ENCODE data around the gene POLR3K. TPM values are rescaled to one million over a fixed set of nuclear protein-coding genes. Genes with fewer than 3 reads are reported as not detected.

Gene POLR3K
- polyA plus RNA-seq (2012; ENCODE audit: insufficient read length, low read depth) = 59.3 TPM

DNA sequence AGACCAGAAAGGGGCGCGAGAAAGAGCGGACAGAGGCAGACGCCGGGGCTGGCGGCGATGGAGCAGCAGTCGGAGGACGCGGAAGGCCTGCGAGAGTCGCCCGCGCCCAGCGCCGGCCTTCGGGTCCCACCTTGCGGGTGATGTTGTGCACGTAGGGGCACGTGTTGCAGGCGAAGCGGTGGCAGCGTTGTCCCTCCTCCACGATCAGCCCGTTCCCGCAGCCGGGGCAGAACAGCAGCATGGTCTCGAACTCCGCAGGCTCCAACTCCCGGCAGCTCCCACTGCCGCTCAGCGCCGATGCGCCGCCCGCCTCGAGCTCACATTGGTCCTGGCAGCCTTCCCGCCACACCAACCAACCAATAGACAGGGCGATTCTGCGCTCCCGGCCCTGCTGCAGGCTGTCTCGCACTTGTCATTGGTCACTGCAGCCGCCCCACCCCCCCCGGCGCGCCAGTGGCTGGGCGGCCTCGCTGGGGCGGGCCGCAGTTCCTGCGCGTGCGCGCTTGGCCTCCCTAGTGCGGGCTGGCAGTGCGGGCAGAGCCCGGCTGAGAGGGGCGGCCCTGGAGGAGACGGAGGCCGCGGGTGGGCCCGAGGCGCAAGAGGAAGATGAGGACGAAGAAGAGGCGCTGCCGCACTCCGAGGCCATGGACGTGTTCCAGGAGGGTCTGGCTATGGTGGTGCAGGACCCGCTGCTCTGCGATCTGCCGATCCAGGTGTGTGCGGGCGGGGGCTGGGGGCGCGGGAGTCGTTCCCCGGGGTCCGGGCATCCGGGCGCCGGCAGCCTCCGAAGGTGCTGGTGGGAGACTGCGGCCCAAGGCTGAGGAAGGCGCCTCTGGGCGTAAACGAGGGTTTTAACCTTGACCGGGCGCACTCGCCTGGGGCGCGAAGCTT is at the start of gene POLR3K, which contains the start of gene SNRNP25:
POLR3K (minus strand) TSS at position 263 of the 891 bp plus-strand sequence; CDS start at position 241, 22 bp downstream.
SNRNP25 (plus strand) TSS at position 483 of the 891 bp plus-strand sequence; CDS start at position 672, 189 bp downstream.
- 0 out of 2 replicates have a peak, but pooled peaks have one; percentile 12 for TF ChIP-seq SIN3A (IDR thresholded peaks at IDR 0.05; ENCODE audit: borderline replicate concordance, insufficient read depth, low read length)
- peak; percentile 77; the same call in 1 of the 2 replicates for TF ChIP-seq TAF1 (IDR thresholded peaks at IDR 0.05; ENCODE audit: borderline replicate concordance, insufficient read depth, low read length)
- no peak for TF ChIP-seq FOXP2 (optimal IDR thresholded peaks at IDR 0.05; ENCODE audit: borderline replicate concordance, extremely low read depth, extremely low read length, insufficient read depth)
- TF ChIP-seq POLR2AphosphoS5 (IDR thresholded peaks at IDR 0.05; ENCODE audit: low read depth, low read length) = peak; percentile 94

DNA sequence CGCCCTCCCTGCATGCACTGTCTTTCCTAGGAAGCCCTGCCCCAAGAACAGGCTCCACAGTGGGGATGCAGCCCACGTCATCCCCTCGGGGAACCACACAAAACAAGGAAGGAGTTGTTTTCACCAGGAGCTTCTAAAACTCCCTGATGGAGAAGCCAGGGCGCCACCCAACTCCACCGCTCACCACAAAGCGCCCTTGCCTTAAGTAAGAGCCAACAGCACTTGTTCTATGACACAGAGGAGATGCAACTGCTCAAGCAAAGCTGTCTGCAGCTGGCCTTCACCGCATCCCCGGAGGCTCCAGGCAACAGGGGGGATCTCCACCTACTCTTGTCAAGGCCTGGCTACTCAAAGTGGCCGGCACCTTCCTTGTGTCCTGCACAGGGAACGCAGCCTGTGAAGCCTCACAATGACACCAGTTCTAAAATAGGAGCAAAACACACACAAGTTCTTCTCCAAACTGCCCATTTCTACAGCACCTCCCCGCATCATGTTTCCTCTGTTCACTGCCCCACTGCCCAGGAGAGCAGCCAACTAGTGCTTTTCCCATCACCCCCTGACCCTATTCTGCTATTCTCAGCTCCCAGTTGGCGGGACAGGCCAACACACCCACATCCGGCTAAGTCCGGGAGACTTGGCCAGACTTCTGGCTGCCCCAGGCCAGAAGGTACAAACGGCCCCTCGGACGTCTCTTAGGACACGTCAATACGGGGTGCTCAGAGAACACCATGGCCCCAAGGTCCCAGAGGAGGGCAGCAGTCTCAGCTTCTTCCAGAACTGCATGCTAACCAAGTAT is 48.9 kb upstream of the POLR3K start:
- TF ChIP-seq, protein P1, sequence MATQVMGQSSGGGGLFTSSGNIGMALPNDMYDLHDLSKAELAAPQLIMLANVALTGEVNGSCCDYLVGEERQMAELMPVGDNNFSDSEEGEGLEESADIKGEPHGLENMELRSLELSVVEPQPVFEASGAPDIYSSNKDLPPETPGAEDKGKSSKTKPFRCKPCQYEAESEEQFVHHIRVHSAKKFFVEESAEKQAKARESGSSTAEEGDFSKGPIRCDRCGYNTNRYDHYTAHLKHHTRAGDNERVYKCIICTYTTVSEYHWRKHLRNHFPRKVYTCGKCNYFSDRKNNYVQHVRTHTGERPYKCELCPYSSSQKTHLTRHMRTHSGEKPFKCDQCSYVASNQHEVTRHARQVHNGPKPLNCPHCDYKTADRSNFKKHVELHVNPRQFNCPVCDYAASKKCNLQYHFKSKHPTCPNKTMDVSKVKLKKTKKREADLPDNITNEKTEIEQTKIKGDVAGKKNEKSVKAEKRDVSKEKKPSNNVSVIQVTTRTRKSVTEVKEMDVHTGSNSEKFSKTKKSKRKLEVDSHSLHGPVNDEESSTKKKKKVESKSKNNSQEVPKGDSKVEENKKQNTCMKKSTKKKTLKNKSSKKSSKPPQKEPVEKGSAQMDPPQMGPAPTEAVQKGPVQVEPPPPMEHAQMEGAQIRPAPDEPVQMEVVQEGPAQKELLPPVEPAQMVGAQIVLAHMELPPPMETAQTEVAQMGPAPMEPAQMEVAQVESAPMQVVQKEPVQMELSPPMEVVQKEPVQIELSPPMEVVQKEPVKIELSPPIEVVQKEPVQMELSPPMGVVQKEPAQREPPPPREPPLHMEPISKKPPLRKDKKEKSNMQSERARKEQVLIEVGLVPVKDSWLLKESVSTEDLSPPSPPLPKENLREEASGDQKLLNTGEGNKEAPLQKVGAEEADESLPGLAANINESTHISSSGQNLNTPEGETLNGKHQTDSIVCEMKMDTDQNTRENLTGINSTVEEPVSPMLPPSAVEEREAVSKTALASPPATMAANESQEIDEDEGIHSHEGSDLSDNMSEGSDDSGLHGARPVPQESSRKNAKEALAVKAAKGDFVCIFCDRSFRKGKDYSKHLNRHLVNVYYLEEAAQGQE (IDR thresholded peaks at IDR 0.05; ENCODE audit: insufficient read depth in 1 of 2, low read depth in 2 of 2, low read length in 2 of 2) = no peak
- TF ChIP-seq FOXP2 (optimal IDR thresholded peaks at IDR 0.05; ENCODE audit: borderline replicate concordance, extremely low read depth, extremely low read length, insufficient read depth) (no peak), POLR2AphosphoS5 (IDR thresholded peaks at IDR 0.05; ENCODE audit: low read depth, low read length) (no peak)

DNA sequence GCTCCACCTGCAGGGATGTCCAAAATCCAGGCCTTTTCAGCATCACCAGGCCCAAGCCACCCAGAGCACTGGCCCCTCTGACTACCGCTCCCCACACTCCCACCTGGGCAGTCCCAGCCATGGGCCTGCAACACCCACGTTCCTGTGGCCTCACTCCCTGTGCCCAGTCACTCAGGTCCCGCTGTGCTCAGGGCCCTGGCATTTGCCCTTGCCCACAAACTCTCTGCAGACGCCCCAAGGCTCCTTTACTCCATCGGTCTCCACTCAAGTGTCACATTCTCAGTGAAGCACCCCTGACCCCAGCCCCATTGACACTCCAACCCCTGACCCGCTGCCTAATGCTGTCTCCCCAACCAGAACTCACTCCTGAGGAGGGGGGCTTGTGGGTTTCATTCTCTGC is 48.2 kb upstream of the POLR3K start:
- no peak for TF ChIP-seq TAF1 (IDR thresholded peaks at IDR 0.05; ENCODE audit: borderline replicate concordance, insufficient read depth, low read length)
- TF ChIP-seq POLR2AphosphoS5 (IDR thresholded peaks at IDR 0.05; ENCODE audit: low read depth, low read length) = no peak
- no peak for TF ChIP-seq SIN3A (IDR thresholded peaks at IDR 0.05; ENCODE audit: borderline replicate concordance, insufficient read depth, low read length)
- TF ChIP-seq, protein P1 (IDR thresholded peaks at IDR 0.05; ENCODE audit: insufficient read depth in 1 of 2, low read depth in 2 of 2, low read length in 2 of 2) = no peak
- no peak for TF ChIP-seq FOXP2 (optimal IDR thresholded peaks at IDR 0.05; ENCODE audit: borderline replicate concordance, extremely low read depth, extremely low read length, insufficient read depth)

DNA sequence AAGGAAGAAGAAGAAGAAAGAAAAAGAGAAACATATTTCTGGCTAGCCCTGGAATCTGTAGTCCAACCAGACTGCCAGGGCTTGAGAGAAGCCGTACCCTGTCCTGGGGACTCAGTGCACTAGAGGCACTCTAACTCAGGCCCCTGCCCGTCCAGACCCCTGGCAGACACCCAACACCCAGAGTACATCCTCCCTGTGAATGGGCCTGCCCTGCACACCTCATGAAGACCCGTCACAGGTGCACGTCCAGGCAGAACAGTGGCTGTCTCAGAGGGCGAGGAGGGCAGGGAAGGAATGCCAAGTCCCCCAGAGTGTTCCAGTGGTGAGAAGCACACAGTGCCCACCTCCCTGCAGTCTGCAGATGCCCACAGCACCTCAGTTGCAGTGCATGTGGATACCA is 47.6 kb upstream of the POLR3K start:
- TF ChIP-seq POLR2AphosphoS5 (IDR thresholded peaks at IDR 0.05; ENCODE audit: low read depth, low read length) (no peak), TAF1 (IDR thresholded peaks at IDR 0.05; ENCODE audit: borderline replicate concordance, insufficient read depth, low read length) (no peak), FOXP2 (optimal IDR thresholded peaks at IDR 0.05; ENCODE audit: borderline replicate concordance, extremely low read depth, extremely low read length, insufficient read depth) (no peak), SIN3A (IDR thresholded peaks at IDR 0.05; ENCODE audit: borderline replicate concordance, insufficient read depth, low read length) (no peak)
- TF ChIP-seq, protein P1 (IDR thresholded peaks at IDR 0.05; ENCODE audit: insufficient read depth in 1 of 2, low read depth in 2 of 2, low read length in 2 of 2) = no peak

DNA sequence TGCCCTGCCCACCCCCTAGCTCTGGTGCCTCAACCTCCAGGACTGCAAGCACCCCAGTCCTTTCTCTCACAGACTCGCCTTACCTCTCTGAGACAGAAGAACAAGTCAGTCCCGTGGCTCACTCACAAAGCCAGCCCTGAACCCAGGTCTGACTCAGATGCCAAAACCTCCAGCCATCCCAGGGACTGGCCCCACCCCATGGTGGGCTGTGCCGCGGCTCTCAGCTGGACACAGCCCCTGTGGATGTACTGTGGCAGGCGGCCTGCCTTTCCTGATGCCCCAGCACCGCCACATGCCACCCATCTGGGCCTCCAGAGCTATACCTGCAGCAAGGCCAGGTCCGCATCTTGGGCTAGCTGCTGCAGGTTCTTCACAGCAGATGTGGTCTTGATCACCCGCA is 44.4 kb upstream of the POLR3K start:
- no peak for TF ChIP-seq POLR2AphosphoS5 (IDR thresholded peaks at IDR 0.05; ENCODE audit: low read depth, low read length)
- TF ChIP-seq SIN3A (IDR thresholded peaks at IDR 0.05; ENCODE audit: borderline replicate concordance, insufficient read depth, low read length) = no peak
- TF ChIP-seq FOXP2 (optimal IDR thresholded peaks at IDR 0.05; ENCODE audit: borderline replicate concordance, extremely low read depth, extremely low read length, insufficient read depth) = no peak

All from PFSK-1 (cell line).